ENCODE measurements around the gene CBR4.

The CBR4 gene

GRCh38 chr4:168945291-168945690 is 64.8 kb downstream of the CBR4 start:
- Histone ChIP-seq H3K4me3 (ENCODE audit: low read depth in 1 of 2, low read length in 1 of 2) (no peak overlapping the region), H3K27me3 (no peaks in the 10 kb centered on the region), H3K36me3 (no peaks in the 10 kb centered on the region), H3K9me3 (no peaks in the 10 kb centered on the region), H3K4me1 (ENCODE audit: control insufficient read depth in 1 of 2, insufficient read depth in 1 of 2, low read depth in 1 of 2, low read length in 1 of 2) (no peaks in the 10 kb centered on the region), H3K27ac (no peak overlapping the region)
- TF ChIP-seq, protein P1, sequence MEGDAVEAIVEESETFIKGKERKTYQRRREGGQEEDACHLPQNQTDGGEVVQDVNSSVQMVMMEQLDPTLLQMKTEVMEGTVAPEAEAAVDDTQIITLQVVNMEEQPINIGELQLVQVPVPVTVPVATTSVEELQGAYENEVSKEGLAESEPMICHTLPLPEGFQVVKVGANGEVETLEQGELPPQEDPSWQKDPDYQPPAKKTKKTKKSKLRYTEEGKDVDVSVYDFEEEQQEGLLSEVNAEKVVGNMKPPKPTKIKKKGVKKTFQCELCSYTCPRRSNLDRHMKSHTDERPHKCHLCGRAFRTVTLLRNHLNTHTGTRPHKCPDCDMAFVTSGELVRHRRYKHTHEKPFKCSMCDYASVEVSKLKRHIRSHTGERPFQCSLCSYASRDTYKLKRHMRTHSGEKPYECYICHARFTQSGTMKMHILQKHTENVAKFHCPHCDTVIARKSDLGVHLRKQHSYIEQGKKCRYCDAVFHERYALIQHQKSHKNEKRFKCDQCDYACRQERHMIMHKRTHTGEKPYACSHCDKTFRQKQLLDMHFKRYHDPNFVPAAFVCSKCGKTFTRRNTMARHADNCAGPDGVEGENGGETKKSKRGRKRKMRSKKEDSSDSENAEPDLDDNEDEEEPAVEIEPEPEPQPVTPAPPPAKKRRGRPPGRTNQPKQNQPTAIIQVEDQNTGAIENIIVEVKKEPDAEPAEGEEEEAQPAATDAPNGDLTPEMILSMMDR (IDR thresholded peaks at IDR 0.05), result no peak

DNA sequence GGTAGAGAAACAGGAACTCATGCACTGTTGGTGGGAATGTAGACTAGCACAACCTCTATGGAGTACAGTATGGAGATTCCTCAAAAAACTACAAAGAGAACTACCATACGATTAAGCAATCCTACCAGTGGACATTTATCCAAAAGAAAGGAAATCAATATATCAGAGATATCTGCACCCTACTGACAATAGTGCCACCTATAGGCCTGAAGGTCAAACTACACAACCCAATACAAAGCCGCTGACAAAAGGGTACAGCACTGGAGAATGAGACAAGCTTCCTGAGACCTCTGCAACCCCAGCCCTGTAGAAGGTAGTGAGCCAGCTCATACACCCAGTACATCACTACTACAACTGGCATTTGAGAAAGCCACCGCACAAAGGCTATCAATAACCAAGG is 67.1 kb downstream of the CBR4 start:
- Histone ChIP-seq H3K4me1 (ENCODE audit: control insufficient read depth in 1 of 2, insufficient read depth in 1 of 2, low read depth in 1 of 2, low read length in 1 of 2) (no peaks in the 10 kb centered on the region), H3K9me3 (no peaks in the 10 kb centered on the region), H3K4me3 (ENCODE audit: low read depth in 1 of 2, low read length in 1 of 2) (no peak overlapping the region), H3K27me3 (no peaks in the 10 kb centered on the region), H3K27ac (no peak overlapping the region), H3K36me3 (no peaks in the 10 kb centered on the region)
- TF ChIP-seq, protein P1 (IDR thresholded peaks at IDR 0.05), result no peak
